GM06990 (cell line): ENCODE data around the gene SPOCK2.

ENCODE experiments used
- DNase-seq: peaks from one replicate; pipeline ENCODE4 v3.0.0-alpha.2; 2011; ENCODE audit not compliant: insufficient read length; ENCODE audit errors: extremely low read depth
- H3K27me3 ChIP-seq: replicated peaks from 2 replicates; pipeline ENCODE4 v1.6.0; 2011; ENCODE audit warnings: low read length; ENCODE audit not compliant: control insufficient read depth, insufficient read depth
- H3K36me3 ChIP-seq: 2 replicates; pipeline ENCODE4 v1.5.1; 2011; ENCODE audit warnings: low read length; ENCODE audit not compliant: control insufficient read depth, insufficient read depth
- H3K4me3 ChIP-seq: replicated peaks from 2 replicates; pipeline ENCODE4 v1.5.1; 2011; ENCODE audit warnings: low read depth, mild to moderate bottlenecking, control low read depth, low read length
- TF ChIP-seq, protein P1 (sequence below): IDR thresholded peaks from 2 replicates; pipeline ENCODE4 v1.5.1; 2011; ENCODE audit warnings: low read length, control low read depth, mild to moderate bottlenecking, inconsistent platforms; ENCODE audit not compliant: insufficient read depth, poor library complexity, severe bottlenecking

The SPOCK2 gene

DNA sequence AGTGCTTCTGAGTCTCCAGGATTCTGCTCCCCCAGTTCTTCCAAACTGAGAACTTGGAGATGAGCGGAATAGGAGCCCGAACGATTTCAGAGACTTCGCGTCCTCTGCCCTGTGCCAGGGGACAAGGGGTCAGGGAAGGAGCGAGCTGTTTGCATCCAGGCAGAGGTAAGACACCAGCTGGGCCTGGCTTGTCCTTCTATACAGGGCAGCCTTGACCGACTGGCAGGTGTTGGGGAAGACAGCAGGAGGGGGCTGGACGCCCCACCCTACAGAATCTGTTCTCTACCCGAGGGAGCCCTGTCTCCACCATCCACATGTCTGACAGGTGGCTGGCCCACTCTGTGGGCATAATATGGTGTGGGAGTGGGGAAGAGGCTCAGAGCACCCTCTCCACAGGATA is 7.1 kb downstream of the SPOCK2 start:
- TF ChIP-seq, protein P1, sequence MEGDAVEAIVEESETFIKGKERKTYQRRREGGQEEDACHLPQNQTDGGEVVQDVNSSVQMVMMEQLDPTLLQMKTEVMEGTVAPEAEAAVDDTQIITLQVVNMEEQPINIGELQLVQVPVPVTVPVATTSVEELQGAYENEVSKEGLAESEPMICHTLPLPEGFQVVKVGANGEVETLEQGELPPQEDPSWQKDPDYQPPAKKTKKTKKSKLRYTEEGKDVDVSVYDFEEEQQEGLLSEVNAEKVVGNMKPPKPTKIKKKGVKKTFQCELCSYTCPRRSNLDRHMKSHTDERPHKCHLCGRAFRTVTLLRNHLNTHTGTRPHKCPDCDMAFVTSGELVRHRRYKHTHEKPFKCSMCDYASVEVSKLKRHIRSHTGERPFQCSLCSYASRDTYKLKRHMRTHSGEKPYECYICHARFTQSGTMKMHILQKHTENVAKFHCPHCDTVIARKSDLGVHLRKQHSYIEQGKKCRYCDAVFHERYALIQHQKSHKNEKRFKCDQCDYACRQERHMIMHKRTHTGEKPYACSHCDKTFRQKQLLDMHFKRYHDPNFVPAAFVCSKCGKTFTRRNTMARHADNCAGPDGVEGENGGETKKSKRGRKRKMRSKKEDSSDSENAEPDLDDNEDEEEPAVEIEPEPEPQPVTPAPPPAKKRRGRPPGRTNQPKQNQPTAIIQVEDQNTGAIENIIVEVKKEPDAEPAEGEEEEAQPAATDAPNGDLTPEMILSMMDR: no peak
- Histone ChIP-seq H3K27me3 (no peaks in the 10 kb centered on the region), H3K4me3 (no peak overlapping the region), H3K36me3 (no peaks in the 10 kb centered on the region)
- no peak for DNase-seq

GRCh38 chr10:72080042-72080975 is 8.0 kb downstream of the SPOCK2 start:
- TF ChIP-seq, protein P1: no peak
- H3K4me3 ChIP-seq: no peak overlapping the region
- no peak for DNase-seq

DNA sequence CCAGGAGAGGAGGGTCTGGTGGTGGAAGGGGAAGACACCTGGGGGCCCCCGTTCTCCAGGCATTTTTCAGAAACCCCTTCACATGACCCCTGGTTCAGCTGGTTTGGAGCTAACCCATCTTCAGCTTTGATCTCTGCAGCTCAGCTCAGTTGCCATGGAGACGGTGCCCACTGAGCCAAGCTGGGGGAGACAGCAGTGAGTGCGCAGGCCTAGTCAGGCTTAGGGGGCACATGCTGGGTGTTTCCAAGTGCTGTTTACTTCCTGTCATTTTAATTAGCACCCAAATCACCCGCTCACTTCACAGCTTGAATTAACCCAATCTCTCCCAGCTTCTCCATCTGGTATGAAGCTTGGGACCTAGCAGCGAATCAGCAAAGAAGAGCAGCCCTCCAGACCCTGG is 9.0 kb downstream of the SPOCK2 start:
- TF ChIP-seq, protein P1: no peak
- Histone ChIP-seq H3K4me3 (no peak overlapping the region), H3K36me3 (no peaks in the 10 kb centered on the region), H3K27me3 (no peaks in the 10 kb centered on the region)
- DNase-seq: no peak

More at GRCh38 chr10:72080042-72080975, 8.0 kb downstream of the SPOCK2 start:
- H3K36me3 ChIP-seq: no peaks in the 10 kb centered on the region
- H3K27me3 ChIP-seq: no peaks in the 10 kb centered on the region

DNA sequence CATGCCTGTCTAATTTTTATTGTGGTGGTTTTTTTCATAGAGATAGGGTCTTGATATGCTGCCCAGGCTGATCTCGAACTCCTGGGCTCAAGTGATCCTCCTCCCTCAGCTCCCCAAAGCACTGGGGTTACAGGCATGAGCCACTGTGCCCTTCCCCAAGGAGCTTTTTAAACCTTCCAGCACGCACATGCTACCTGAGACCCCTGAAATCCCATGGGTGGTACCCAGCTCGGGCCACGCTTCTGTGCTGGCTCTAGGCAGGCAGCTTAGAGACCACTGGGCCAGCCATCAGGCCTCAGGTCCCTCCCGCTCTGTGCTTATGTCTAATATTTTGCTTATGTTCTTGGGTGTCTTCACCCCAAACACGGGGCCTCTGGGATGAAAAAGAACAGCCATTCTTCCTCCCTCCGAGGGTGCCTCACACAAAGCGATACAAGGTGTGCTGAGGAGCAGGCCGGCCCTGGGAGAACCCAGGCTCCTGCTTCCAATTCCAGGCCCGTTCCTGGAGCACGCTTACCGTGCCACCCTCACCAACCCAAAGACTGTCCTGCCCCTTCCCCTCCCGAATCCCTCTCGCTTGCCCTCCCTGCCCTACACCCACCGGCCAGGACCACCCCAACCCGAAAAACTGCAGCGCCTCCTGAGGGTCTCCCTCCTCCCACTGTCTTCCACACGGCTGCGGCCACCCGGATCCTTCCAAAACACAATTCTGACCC is 10.9 kb downstream of the SPOCK2 start:
- TF ChIP-seq, protein P1: no peak
- Histone ChIP-seq H3K4me3 (no peak overlapping the region), H3K36me3 (no peaks in the 10 kb centered on the region), H3K27me3 (no peaks in the 10 kb centered on the region)
- no peak for DNase-seq

DNA sequence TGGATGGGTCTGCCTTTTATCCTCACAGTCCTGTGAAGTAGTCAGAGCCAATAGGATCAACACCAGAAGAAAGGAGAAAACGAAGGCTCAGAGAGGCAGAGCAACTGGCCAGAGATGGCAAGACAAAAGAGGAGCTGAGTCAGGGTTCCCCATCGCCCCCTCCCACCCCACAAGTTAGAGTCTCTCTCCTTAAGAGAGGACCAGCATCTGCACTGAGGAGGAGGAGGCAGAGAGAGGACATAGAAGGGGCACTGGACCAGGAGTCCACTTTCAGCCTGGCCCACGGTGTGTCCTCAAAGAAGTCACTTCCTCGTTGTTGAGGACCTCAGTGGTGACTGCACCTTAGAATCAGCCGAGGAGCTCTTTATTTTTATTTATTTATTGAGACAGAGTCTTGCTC is 11.6 kb downstream of the SPOCK2 start:
- no peaks in the 10 kb centered on the region for H3K36me3 ChIP-seq
- no peaks in the 10 kb centered on the region for H3K27me3 ChIP-seq
- no peak overlapping the region for H3K4me3 ChIP-seq
- TF ChIP-seq, protein P1: no peak
- no peak for DNase-seq
